AG04449 (cell line): ENCODE results near the gene YPEL1.
"Not testable (repeated sequence)": the region's sequence is repeated elsewhere in the genome, so short reads cannot be mapped to it uniquely, and the experiment has no call there.

Experiments
- CTCF ChIA-PET: fragments of 350-600 bp; formaldehyde crosslinking; extraction: SDS; loops from one replicate; lab custom pipeline; 2021; ENCODE audit warnings: antibody characterized with exemption; lab: Yijun Ruan, JAX
- POLR2A ChIA-PET: fragments of 400-600, 350-600 bp; formaldehyde crosslinking; extraction: SDS; loops from one replicate; lab custom pipeline; 2020; ENCODE audit warnings: antibody characterized with exemption, inconsistent platforms; lab: Yijun Ruan, JAX
- DNase-seq: peaks from one replicate; pipeline ENCODE4 v3.0.0-alpha.2; 2010; ENCODE audit warnings: low read depth, low spot score
- H3K4me3 ChIP-seq: 2 replicates; pipeline ENCODE4 v1.5.1; 2011; ENCODE audit warnings: low read depth, mild to moderate bottlenecking, control low read depth, low read length
- CTCF ChIP-seq: IDR thresholded peaks from one replicate; pipeline ENCODE4 v1.5.1; 2011; ENCODE audit warnings: mild to moderate bottlenecking, moderate library complexity, low read length, control low read depth, inconsistent platforms; ENCODE audit not compliant: insufficient read depth; ENCODE audit errors: missing control alignments

YPEL1 gene

GRCh38 chr22:21725956-21726649 lies 9.5 kb downstream of the YPEL1 start:
- no peak overlapping the region for H3K4me3 ChIP-seq
- no peak for TF ChIP-seq CTCF
- POLR2A ChIA-PET: interaction anchor here (0.5 kb wide), 1 partner anchor 1217 kb away, joined by 4 read pairs; no protein-coding TSS in a partner anchor
- CTCF ChIA-PET: interaction anchor here (1.6 kb wide), 1 partner anchor 16 kb away, joined by 3 read pairs; no protein-coding TSS in a partner anchor
- no peak for DNase-seq

- CTCF ChIA-PET: interaction anchor here (1.0 to 1.6 kb wide), 2 partner anchors 14 to 223 kb away, joined by 3 to 4 read pairs; no protein-coding TSS in a partner anchor
- DNase-seq, POLR2A ChIA-PET, H3K4me3 ChIP-seq: not testable (repeated sequence)
Observed at GRCh38 chr22:21724496-21724895, 11.1 kb downstream of the YPEL1 start.

- CTCF ChIA-PET: interaction anchor here (0.9 kb wide), 1 partner anchor 215 kb away, joined by 3 read pairs; no protein-coding TSS in a partner anchor
- POLR2A ChIA-PET, DNase-seq, H3K4me3 ChIP-seq: not testable (repeated sequence)
Observed at GRCh38 chr22:21721195-21721852, 14.3 kb downstream of the YPEL1 start.

- CTCF ChIA-PET: interaction anchor here (0.9 to 3.3 kb wide), 4 partner anchors 10 to 232 kb away, joined by 3 to 19 read pairs (median 12); partner anchors contain the start of gene PPM1F
- POLR2A ChIA-PET, H3K4me3 ChIP-seq, DNase-seq: not testable (repeated sequence)
Observed at GRCh38 chr22:21720191-21720859, 15.3 kb downstream of the YPEL1 start.

GRCh38 chr22:21719024-21719423 lies 16.6 kb downstream of the YPEL1 start:
- CTCF ChIA-PET: interaction anchor here (1.3 to 3.3 kb wide), 3 partner anchors 9 to 233 kb away, joined by 3 to 19 read pairs (median 19); partner anchors contain the start of gene PPM1F
- H3K4me3 ChIP-seq: no peak overlapping the region
- POLR2A ChIA-PET: interaction anchor here (0.7 kb wide), 1 partner anchor 17 kb away, joined by 3 read pairs; the partner anchor contains the start of gene YPEL1
- no peak for TF ChIP-seq CTCF
- no peak for DNase-seq

GRCh38 chr22:21718499-21718898 lies 17.1 kb downstream of the YPEL1 start:
- ChIA-PET POLR2A (interaction anchor here (0.6 kb wide), 1 partner anchor 224 kb away, joined by 5 read pairs; no protein-coding TSS in a partner anchor), CTCF (interaction anchor here (1.3 to 3.3 kb wide), 3 partner anchors 9 to 234 kb away, joined by 3 to 19 read pairs (median 19); partner anchors contain the start of gene PPM1F)
- TF ChIP-seq CTCF: no peak
- H3K4me3 ChIP-seq: no peak overlapping the region
- no peak for DNase-seq

GRCh38 chr22:21716395-21717122 lies 19.0 kb downstream of the YPEL1 start:
- DNase-seq, POLR2A ChIA-PET, H3K4me3 ChIP-seq: not testable (repeated sequence)
- CTCF ChIA-PET: interaction anchor here (7.6 kb wide), 1 partner anchor 228 kb away, joined by 268 read pairs; the partner anchor contains the start of gene PPM1F
